ENCODE measurements around the gene NR4A1.

The NR4A1 gene

DNA sequence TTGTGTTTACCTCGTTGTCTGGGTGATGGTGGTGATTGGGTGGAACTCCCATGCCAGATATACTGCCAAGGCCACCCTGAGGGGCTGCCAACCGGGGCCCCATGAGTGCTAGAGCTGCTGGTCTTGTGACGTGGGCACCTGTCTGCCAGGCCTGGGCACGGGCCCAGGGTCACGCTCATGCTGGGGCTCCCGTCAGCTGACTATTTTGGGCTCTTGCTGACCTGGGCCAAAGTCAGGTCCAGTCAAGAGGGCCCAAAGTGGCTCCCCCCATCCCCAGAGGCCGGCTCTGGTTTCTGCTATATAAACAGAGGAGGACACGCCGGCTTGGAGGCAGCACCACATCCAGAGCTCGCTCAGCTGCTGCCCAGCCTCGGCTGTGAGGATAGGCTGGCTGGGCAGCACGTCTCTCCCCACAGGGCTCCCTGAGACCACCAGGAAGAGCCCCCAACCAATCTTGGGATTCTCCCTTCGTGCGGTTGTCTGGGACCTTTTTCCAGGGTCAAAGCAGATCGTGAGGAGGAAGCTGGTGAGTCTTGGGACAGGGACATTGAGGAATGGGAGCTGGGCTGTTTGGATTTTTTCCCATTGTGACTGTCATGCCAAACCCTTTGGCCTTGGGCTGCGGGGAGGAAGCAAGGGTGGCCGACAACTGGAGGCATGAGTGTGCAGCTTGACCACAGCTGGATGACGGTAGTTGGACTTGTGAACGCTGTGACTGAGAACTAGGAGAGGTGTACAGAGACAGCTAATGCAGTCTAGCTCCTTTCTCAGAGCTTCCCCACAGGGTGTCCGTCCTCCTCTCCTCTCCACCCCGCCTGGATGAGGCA lies 7.6 kb upstream of the NR4A1 start:
- no peak for DNase-seq

DNA sequence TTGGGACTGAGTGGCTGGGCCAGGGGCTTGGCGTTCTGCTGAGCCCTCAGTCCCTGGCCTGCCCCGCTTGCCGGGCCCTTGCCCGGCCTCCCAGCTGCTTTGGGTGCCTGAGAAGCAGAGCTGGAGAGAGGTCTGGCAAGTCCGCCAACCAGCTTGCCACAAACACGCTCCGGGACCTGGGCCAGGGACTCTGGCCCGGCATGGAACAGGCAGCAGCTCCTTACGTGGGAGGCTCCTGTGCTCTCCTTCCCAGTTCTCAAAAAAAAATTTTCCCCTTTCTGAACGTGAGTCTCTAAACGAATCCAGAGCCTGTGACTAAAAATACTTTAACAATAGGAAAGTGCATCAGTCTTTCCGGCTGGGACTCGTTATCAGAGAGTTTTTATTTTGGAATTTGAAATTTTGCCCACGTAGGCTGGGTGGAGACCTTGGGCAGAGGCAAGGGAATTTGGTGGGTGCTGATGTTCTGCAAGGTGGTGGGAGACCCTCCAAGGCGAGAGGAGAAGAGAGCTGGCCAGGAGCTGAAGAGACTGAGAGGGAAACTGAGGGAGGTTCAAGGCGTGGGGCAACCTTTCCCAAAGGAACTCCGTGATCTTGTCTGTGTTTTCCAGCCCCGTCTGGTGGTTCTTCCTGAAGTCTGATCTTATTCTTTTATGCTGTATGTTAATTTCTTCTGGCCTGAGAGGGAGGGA lies 6.8 kb upstream of the NR4A1 start:
- no peak for DNase-seq

DNA sequence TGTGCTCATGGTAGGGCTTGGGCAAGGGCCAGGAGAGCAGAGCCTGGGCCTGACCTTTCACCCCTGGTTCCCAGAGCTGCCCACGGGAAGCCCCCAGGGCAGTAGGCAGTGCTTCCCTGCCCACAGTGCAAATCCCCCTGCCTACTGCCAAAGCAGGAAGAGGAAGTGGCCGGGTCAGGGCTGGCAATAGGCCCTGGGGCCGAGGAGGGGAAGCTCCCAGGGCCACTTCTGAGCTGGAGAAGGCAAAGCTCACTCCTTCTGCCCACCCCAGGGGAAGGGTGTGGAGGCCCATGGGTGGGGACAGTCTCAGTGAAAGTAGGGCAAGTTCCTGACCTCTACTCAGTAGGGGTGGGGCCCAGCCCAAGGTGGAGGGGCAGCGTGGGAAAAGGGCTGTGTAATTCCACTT lies 5.4 kb upstream of the NR4A1 start:
- no peak for DNase-seq

DNA sequence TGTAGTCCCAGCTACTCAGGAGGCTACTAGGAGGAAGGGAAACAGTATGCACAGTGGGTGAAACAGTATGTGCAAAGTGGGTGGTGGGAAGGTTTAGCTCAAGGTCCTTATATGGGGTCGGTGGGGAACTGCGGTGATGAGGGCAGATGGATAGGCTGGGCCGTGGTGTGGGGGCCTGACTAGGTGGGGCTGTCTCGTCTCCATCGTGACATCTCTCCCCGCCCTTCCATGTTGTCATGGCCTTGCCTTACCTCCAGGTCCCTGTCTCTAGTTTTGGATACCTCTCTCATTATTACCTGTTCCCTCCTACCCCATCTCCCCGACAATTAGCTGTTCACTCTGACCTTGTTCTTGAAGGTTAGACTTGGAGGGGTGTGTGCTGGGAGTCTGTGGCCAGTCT lies 4.4 kb upstream of the NR4A1 start:
- no peak for DNase-seq

DNA sequence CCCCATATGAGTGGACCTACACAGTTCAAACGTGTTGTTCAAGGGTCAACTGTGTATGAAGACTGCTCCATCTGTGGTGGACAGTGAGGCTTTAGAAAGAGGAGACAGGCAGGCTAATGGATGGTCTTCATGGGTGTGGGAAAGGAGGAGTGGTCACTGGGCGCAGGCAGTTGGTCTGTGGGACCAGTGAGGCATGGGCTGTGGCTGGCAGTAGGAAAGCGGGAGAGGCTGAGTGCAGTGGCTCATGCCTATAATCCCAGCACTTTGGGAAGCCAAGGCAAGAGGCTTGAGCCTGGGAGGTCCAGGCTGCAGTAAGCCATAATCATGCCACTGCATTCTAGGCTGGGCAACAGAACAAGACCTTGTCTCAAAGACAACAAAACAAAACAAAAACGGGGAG lies 2.0 kb upstream of the NR4A1 start:
- no peak for DNase-seq

DNA sequence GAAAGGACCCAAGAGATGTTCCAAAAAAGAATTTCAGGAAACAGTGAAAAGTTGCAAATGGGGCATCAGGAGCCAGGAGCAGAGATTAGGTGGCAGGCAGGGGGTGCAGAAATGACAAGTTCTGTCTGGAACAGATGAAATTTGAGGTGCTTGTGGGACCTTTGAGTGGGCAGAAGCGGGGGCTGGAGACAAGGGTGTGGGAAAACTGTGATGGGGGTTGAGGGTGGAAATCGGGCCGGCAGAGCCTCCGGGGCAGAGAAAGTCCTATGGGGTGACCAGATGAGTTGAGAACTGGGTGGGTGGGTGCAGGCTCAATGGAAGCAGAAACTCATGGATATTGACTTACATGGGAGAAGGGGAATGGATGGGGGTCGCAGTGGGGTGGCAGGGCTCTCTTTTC lies 1.6 kb upstream of the NR4A1 start:
- no peak for DNase-seq

DNA sequence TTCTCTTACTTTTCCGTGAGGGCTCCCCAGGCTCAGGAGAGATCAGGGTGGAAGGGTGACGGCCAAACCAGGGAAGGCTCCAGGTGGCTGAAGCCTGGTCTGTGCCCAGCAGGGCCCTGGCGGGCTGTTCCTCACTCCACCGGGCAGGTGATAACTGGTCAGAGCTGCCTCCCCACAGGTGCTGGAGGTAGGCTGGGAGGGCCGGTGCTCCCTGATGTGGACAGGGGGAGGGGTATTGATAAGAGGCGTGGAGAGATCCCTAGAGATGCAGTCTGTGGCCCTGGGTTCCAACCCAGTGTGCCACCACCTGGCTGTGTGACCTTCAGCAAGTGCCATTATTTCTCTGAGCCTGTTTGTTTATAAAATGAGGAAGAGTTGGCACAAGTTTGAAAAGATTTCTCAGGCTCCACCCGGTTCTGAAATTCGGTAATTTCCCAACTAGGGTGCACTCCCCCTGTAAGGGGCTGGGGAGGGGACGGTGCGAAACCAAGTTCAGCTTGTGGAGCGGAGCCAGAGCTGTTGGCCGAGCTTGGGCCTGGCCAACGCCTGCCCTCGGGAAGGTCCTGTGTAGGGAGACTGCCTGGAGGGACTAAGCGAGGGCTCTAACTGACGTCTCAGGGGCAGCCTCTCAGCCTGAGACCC lies 1.0 kb upstream of the NR4A1 start:
- DNase-seq: no peak

DNA sequence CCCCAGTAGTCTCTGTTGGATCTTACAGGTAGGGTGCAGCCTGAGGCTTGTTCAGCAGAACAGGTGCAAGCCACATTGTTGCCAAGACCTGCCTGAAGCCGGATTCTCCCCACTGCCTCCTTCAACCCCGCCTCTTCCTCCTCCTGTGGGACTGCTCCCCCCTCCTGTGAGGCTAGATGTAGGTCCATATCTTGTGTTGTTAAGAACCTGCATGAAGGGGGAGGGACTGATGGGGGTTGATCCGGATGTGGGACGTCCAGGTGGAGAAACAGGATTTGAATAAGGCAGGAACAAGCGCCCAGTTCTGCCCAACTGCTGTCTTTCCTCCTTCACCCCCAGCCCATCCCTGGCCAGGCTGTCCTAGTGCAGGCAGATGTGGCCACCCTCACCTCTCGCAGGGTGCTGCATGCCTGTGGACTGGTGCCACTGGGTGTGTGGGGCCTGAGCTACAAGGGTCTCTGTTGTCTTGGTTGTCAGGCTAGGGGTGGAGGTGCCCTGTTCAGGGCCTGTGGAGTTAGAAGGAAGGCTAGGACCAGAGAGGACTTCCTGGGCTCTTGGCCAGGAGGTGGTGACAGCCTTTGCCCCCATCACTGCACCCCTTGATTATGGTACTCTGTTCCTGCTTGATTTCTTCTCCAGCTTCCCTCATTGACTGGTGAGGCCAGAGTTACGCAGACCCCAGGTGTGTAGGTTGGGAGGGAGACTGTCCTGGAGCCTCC lies 1.4 kb downstream of the NR4A1 start:
- DNase-seq: no peak

DNA sequence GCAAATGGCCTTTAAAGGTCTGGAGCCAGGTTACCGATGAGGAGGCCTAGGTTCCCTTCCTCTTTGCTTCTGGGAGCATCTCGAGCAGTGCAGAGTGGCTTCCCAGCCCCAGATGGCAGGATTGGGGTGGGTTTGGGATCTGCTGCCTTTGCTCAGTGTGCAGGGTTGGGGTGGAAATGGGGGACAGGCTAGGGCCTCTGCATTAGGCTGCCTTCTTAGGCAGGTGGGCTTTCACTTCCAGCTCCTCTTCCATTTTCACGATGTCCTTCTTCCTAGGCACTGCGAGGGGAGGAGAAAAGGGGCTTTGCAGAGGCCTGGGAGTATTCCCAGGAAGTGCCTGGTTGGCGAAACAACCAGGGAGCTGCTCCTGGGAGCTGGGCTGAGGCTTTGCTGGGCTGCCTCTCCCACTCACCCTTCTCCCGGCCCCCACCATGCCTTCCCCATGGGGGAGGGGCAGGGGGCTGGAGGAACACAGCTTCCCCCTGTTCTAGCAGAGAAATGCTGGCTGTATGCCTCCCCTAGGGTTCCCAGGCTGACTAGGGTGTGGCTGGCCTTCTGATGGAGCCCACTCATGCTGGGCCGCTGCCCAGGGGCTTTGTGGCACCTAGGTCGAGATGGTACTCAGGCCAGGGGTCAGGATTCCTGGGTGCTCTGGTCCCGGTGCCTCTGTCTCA lies 2.4 kb downstream of the NR4A1 start:
- DNase-seq: no peak

DNA sequence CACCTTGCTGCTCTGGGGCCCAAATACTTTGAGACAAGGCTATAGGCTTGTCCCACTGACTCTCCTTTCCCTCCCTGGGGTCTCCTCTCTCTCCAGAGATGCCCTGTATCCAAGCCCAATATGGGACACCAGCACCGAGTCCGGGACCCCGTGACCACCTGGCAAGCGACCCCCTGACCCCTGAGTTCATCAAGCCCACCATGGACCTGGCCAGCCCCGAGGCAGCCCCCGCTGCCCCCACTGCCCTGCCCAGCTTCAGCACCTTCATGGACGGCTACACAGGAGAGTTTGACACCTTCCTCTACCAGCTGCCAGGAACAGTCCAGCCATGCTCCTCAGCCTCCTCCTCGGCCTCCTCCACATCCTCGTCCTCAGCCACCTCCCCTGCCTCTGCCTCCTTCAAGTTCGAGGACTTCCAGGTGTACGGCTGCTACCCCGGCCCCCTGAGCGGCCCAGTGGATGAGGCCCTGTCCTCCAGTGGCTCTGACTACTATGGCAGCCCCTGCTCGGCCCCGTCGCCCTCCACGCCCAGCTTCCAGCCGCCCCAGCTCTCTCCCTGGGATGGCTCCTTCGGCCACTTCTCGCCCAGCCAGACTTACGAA lies 3.1 kb downstream of the NR4A1 start:
- no peak for DNase-seq

DNA sequence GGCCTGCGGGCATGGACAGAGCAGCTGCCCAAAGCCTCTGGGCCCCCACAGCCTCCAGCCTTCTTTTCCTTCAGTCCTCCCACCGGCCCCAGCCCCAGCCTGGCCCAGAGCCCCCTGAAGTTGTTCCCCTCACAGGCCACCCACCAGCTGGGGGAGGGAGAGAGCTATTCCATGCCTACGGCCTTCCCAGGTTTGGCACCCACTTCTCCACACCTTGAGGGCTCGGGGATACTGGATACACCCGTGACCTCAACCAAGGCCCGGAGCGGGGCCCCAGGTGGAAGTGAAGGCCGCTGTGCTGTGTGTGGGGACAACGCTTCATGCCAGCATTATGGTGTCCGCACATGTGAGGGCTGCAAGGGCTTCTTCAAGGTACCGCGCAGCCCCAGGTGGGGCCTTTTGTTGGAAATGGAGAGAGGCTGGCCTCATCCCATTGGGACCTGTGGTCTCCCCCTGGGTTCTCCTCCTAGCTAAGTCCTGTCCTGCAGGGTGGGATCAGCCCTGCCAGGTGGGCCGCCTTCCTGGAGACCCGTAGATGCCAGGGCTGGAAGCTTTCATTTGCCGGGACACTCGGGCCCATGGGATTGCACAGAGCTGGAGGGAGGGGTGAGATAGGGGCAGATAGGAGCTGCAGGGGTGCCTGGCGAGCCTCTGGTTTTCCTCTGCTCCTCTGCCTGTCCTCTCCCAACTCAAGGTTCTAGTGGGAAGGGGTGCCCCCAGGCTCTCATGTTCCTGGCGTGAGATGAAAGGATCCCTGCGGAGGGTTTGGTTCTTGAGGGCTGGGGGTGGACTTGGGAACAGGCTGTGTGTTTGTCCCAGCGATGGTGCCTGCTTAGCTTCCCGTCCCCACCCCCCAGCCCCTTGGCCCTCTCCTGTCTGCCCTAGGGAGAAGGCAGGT lies 3.8 kb downstream of the NR4A1 start:
- no peak for DNase-seq

DNA sequence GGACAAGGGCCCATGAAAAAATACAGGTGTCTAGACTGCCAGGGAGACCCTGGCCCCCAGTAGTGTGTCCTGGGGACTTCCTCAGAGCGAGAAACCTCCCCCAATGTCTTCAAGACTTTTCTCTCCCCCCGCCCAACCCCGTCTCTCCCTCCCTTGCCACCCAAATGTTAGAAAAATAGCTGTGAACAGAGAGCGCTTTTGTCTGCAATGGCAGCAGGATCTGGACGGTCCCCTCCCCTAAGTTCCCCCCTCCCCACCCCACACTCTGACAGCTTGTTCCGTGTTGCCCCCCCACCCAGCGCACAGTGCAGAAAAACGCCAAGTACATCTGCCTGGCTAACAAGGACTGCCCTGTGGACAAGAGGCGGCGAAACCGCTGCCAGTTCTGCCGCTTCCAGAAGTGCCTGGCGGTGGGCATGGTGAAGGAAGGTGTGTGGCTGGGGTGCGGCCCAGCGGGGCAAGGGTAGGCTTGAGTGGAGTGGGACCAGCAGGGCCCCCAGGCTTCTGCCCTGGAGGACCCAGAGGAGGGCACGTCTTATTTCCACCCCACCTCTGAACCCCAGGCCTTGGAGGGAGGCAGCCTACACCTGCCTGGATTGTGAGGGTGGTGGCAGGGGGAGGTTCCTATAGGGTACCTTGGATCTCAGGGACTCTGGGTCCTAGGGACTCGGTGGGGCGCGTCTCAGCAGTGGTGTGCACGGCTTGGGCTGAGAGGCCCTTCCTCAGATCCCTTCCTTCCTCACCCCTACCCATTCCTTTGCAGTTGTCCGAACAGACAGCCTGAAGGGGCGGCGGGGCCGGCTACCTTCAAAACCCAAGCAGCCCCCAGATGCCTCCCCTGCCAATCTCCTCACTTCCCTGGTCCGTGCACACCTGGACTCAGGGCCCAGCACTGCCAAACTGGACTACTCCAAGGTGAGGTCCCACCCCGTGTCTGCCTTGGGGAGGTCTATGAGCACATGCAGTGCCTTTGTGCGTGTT lies 4.8 kb downstream of the NR4A1 start:
- DNase-seq: no peak

DNA sequence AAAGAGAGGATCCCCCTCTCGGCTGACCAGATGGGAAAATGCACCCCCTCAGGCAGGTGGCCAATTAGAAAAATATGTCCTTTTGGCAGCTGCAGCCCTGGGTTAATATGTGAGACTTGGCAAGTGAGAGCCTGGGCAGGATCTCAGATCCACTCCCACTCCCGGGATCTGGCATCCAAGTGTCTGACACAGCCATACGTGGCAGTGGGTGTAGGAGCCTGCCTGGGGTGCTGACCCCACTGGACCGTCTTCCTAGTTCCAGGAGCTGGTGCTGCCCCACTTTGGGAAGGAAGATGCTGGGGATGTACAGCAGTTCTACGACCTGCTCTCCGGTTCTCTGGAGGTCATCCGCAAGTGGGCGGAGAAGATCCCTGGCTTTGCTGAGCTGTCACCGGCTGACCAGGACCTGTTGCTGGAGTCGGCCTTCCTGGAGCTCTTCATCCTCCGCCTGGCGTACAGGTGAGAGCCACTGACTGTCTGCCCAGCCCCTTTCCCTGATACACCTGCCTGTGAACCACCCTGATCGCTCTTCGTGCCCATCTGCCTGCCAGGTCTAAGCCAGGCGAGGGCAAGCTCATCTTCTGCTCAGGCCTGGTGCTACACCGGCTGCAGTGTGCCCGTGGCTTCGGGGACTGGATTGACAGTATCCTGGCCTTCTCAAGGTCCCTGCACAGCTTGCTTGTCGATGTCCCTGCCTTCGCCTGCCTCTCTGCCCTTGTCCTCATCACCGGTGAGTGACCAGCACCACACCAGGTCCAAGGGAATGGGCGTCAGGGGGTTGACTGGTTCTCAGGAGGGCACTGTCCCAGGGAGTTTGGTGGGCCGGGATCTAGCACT lies 5.8 kb downstream of the NR4A1 start:
- no peak for DNase-seq

DNA sequence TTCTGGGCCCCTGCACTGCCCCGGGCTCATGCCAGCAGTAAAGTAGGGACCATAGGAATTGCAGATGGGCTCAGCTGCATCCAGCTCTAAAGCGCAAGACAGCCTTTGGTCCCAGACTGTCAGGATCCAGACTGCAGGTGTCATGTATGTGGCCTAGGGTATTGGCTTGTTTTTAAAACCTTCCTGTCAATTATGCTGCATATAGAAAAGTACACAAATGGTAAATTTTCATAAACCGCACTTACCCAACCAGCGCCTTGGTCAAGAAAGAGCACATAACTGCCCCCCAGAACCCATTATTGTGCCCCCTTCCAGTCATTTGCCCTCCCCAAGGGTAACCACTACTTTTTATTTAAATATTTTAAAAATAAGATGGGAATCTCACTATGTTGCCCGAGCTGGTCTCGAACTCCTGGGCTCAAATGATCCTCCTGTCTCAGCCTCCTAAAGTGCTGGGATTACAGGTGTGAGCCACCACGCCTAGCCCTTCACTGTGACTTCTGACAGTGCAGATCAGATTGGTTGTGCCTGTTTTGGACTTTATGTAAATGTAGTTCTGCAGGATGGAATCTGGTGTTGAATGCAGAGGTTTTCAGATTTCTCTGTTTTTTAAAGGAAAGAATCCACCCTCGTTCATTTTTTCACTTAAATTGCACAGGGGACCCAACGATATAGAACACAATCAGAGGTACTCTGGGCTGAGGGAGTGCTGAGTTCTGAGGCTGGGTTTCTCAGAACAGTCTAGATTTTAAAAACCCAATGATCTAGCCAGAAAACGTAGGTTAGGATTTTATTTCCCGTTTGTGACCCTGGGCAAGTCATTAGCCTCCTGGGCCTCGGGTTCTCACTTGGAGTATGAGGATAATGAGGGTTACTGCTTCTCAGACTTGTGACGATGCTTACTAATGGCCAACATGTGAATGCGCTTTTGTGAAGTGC lies 6.7 kb downstream of the NR4A1 start:
- no peak for DNase-seq

DNA sequence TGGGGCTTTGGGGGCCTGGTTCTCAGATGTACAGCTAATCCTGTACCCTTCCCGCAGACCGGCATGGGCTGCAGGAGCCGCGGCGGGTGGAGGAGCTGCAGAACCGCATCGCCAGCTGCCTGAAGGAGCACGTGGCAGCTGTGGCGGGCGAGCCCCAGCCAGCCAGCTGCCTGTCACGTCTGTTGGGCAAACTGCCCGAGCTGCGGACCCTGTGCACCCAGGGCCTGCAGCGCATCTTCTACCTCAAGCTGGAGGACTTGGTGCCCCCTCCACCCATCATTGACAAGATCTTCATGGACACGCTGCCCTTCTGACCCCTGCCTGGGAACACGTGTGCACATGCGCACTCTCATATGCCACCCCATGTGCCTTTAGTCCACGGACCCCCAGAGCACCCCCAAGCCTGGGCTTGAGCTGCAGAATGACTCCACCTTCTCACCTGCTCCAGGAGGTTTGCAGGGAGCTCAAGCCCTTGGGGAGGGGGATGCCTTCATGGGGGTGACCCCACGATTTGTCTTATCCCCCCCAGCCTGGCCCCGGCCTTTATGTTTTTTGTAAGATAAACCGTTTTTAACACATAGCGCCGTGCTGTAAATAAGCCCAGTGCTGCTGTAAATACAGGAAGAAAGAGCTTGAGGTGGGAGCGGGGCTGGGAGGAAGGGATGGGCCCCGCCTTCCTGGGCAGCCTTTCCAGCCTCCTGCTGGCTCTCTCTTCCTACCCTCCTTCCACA lies 7.6 kb downstream of the NR4A1 start:
- DNase-seq: peak; percentile 21

DNA sequence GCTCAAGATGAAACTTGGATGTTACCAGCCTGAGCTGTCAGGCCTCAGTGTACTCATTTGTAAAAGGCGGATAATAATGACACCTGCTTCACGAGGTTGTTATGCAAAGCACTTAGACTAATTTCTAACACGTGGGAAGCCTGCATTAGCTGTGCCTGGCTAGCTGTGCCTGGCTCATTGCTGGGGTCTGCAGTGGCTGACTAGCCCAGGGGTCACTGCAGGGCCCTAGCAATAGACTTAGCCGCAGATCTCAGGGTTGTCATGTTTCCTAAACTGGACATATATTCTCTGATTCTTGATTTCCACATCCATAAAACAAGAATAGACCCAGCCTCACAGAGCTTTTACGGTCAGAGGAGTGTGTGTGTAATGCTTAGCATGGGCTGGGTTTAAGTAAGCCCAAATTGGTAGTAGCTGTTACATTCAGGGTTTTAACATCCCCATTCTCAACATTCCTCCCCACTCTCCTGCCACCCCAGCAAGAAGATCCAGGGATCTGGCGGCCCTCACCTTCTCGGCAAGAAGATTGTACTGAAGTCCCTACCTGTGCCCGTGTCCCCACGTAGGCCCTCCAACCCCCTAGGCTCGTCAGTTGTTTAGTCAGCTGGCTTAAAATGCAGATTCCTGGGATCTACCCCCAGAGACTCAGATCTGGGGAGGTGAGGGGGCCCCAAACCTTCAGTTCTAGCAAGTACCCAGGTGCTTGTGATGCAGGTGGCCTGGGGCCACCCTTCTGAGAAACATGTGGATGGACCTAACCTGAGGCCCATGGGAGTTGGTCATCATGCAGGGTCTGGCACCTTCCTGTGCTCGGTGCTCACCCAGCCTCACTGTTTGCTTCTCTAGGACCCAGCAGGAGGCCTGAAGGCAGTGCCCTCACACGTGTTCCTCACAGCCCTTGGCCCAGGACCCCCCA lies 8.6 kb downstream of the NR4A1 start:
- DNase-seq: no peak

Data from NCI-H1105 (cell line).